Chondrocyte (in vitro differentiated cells): ENCODE data around the gene LRRK1. TPM values are rescaled to one million over a fixed set of nuclear protein-coding genes. Genes with fewer than 3 reads are reported as not detected.

Experiments used
- DNase-seq: peaks from one replicate; pipeline ENCODE4 v3.0.0; 2021; ENCODE audit warnings: mixed read lengths, low spot score
- H3K27ac Mint-ChIP-seq: one replicate; pipeline ENCODE4 v1.8.0; 2021; ENCODE audit warnings: mild to moderate bottlenecking, moderate library complexity, mixed read lengths; ENCODE audit not compliant: unreplicated experiment
- H3K27me3 Mint-ChIP-seq: 2 replicates; pipeline ENCODE4 v1.8.0; 2021; ENCODE audit warnings: low read depth, mixed read lengths
- H3K36me3 Mint-ChIP-seq: 2 replicates; pipeline ENCODE4 v1.8.0; 2021; ENCODE audit warnings: low read depth, mixed read lengths
- H3K4me1 Mint-ChIP-seq: 2 replicates; pipeline ENCODE4 v1.8.0; 2021; ENCODE audit warnings: low read depth, mild to moderate bottlenecking, mixed read lengths
- H3K4me3 Mint-ChIP-seq: one replicate; pipeline ENCODE4 v1.8.0; 2021; ENCODE audit warnings: mild to moderate bottlenecking, moderate library complexity, mixed read lengths; ENCODE audit not compliant: unreplicated experiment
- H3K9me3 Mint-ChIP-seq: 2 replicates; pipeline ENCODE4 v1.8.0; 2021; ENCODE audit warnings: low read depth, mixed read lengths
- long read RNA-seq: library from polyadenylated mRNA; stranded (forward); transcript quantifications from one replicate; pipeline ENCODE4 v2.0.0, GENCODE V29; 2021
- total RNA-seq: library from RNA; stranded (reverse); gene quantifications from 3 replicates; pipeline ENCODE4 v1.2.1, GENCODE V29; 2021
- TF ChIP-seq, protein P1 (sequence below): fragments of 200-600 bp; sonication (generic); IDR thresholded peaks from 2 replicates; pipeline ENCODE4 v1.5.0; 2021; ENCODE audit warnings: antibody characterized with exemption, mild to moderate bottlenecking, moderate library complexity

Gene LRRK1, protein sequence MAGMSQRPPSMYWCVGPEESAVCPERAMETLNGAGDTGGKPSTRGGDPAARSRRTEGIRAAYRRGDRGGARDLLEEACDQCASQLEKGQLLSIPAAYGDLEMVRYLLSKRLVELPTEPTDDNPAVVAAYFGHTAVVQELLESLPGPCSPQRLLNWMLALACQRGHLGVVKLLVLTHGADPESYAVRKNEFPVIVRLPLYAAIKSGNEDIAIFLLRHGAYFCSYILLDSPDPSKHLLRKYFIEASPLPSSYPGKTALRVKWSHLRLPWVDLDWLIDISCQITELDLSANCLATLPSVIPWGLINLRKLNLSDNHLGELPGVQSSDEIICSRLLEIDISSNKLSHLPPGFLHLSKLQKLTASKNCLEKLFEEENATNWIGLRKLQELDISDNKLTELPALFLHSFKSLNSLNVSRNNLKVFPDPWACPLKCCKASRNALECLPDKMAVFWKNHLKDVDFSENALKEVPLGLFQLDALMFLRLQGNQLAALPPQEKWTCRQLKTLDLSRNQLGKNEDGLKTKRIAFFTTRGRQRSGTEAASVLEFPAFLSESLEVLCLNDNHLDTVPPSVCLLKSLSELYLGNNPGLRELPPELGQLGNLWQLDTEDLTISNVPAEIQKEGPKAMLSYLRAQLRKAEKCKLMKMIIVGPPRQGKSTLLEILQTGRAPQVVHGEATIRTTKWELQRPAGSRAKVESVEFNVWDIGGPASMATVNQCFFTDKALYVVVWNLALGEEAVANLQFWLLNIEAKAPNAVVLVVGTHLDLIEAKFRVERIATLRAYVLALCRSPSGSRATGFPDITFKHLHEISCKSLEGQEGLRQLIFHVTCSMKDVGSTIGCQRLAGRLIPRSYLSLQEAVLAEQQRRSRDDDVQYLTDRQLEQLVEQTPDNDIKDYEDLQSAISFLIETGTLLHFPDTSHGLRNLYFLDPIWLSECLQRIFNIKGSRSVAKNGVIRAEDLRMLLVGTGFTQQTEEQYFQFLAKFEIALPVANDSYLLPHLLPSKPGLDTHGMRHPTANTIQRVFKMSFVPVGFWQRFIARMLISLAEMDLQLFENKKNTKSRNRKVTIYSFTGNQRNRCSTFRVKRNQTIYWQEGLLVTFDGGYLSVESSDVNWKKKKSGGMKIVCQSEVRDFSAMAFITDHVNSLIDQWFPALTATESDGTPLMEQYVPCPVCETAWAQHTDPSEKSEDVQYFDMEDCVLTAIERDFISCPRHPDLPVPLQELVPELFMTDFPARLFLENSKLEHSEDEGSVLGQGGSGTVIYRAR (N-terminal part only)
- total RNA-seq, result 6.0 to 11.3 TPM (median 10.1 TPM) in 3 replicates
- long read RNA-seq, full-length matches to known transcripts, result 4 of 9 reads
- long read RNA-seq, partial matches to known transcripts, result 3 of 9 reads
- long read RNA-seq, other reads (novel, unspliced or antisense), result 2 of 9 reads

- DNase-seq, result no peak
- TF ChIP-seq, protein P1, sequence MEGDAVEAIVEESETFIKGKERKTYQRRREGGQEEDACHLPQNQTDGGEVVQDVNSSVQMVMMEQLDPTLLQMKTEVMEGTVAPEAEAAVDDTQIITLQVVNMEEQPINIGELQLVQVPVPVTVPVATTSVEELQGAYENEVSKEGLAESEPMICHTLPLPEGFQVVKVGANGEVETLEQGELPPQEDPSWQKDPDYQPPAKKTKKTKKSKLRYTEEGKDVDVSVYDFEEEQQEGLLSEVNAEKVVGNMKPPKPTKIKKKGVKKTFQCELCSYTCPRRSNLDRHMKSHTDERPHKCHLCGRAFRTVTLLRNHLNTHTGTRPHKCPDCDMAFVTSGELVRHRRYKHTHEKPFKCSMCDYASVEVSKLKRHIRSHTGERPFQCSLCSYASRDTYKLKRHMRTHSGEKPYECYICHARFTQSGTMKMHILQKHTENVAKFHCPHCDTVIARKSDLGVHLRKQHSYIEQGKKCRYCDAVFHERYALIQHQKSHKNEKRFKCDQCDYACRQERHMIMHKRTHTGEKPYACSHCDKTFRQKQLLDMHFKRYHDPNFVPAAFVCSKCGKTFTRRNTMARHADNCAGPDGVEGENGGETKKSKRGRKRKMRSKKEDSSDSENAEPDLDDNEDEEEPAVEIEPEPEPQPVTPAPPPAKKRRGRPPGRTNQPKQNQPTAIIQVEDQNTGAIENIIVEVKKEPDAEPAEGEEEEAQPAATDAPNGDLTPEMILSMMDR, result no peak
- Mint-ChIP-seq H3K9me3 (no peaks in the 10 kb centered on the region), H3K4me3 (peak within 1 kb of the TSS; percentile 77), H3K4me1 (peaks cover 10% of the 10 kb centered on the region), H3K36me3 (peaks cover 4% of the 10 kb centered on the region), H3K27ac (no peak within 1 kb of the TSS), H3K27me3 (no peaks in the 10 kb centered on the region)
Observed at GRCh38 chr15:100918690-100919480, at the start of gene LRRK1. TSS of gene LRRK1 (plus strand) at chr15:100919357. CDS start at chr15:100924633, 5,276 bp downstream.

DNA sequence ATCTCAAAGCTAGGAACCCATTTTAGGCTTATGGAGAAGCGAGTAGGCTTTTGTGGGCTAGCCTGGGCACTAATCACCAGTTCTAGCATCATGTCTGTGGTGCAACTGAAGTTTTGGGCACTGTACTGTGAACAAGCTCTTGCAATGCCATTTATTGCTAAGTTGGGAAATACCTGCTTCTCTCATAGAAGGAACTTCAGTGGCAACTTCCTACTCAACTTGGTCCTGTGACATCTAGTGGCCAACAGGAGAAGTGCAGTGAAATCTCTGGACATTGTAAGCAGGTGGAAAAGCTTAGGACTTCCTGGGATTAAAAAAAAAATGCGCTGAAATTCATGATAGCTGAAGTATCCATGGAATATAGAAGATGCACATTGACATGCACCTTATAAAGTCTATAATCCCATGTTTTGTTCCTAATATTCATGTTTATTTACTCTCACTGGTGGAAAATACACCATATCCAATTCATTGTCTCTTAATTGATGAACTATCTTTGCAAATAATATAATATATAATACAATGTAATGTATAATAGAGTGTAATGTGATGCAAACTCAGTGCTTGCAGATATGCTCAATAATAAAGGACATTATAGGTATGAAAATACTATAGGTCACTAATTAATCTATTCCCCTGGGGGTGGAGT, 46.0 kb upstream of the LRRK1 start:
- peaks cover 15% of the 10 kb centered on the region for H3K27me3 Mint-ChIP-seq

GRCh38 chr15:100875495-100875894, 43.7 kb upstream of the LRRK1 start:
- no peak overlapping the region for H3K4me3 Mint-ChIP-seq
- TF ChIP-seq, protein P1, result no peak
- peaks cover 2% of the 10 kb centered on the region for H3K36me3 Mint-ChIP-seq
- peaks cover 8% of the 10 kb centered on the region for H3K4me1 Mint-ChIP-seq
- DNase-seq, result no peak
- no peak overlapping the region for H3K27ac Mint-ChIP-seq
- H3K27me3 Mint-ChIP-seq, result peaks cover 21% of the 10 kb centered on the region
- H3K9me3 Mint-ChIP-seq, result no peaks in the 10 kb centered on the region

More for the DNA sequence above, 46.0 kb upstream of the LRRK1 start:
- peaks cover 2% of the 10 kb centered on the region for H3K36me3 Mint-ChIP-seq
- H3K9me3 Mint-ChIP-seq, result no peaks in the 10 kb centered on the region
- no peak overlapping the region for H3K27ac Mint-ChIP-seq
- TF ChIP-seq, protein P1, result peak; percentile 89
- H3K4me1 Mint-ChIP-seq, result no peaks in the 10 kb centered on the region
- no peak overlapping the region for H3K4me3 Mint-ChIP-seq
- DNase-seq, result no peak

DNA sequence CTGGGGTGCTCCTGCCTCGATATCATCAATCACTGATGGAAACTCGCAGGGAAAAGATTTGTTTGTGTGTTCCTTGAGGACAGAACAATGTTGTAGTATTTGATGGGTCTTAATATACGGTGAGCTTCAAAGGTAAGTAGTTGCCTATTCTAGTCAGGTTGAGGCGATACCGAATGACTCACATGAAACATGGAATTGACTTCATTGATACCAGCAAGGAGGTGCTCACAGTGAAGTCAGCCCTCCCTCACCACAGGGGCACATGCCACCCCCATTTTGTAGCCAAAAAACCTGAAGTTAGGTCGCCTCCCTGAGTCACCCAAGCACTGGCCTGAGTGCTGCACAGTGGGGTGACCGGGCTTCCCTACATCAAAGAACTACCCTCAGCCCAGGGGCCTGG, 43.2 kb upstream of the LRRK1 start:
- DNase-seq, result no peak
- H3K27ac Mint-ChIP-seq, result no peak overlapping the region
- H3K27me3 Mint-ChIP-seq, result peaks cover 26% of the 10 kb centered on the region
- H3K36me3 Mint-ChIP-seq, result peaks cover 2% of the 10 kb centered on the region
- no peak overlapping the region for H3K4me3 Mint-ChIP-seq
- TF ChIP-seq, protein P1, result no peak
- no peaks in the 10 kb centered on the region for H3K9me3 Mint-ChIP-seq
- H3K4me1 Mint-ChIP-seq, result peaks cover 12% of the 10 kb centered on the region
